Chondrocyte (in vitro differentiated cells): ENCODE results near the gene TBC1D16. TPM values are rescaled to one million over a fixed set of nuclear protein-coding genes. Genes with fewer than 3 reads are reported as not detected.
"Not testable (repeated sequence)": the region's sequence is repeated elsewhere in the genome, so short reads cannot be mapped to it uniquely, and the experiment has no call there.

Experiments used
- DNase-seq: peaks from one replicate; pipeline ENCODE4 v3.0.0; 2021; ENCODE audit warnings: mixed read lengths, low spot score
- H3K27ac Mint-ChIP-seq: one replicate; pipeline ENCODE4 v1.8.0; 2021; ENCODE audit warnings: mild to moderate bottlenecking, moderate library complexity, mixed read lengths; ENCODE audit not compliant: unreplicated experiment
- H3K27me3 Mint-ChIP-seq: 2 replicates; pipeline ENCODE4 v1.8.0; 2021; ENCODE audit warnings: low read depth, mixed read lengths
- H3K36me3 Mint-ChIP-seq: 2 replicates; pipeline ENCODE4 v1.8.0; 2021; ENCODE audit warnings: low read depth, mixed read lengths
- H3K4me1 Mint-ChIP-seq: 2 replicates; pipeline ENCODE4 v1.8.0; 2021; ENCODE audit warnings: low read depth, mild to moderate bottlenecking, mixed read lengths
- H3K4me3 Mint-ChIP-seq: one replicate; pipeline ENCODE4 v1.8.0; 2021; ENCODE audit warnings: mild to moderate bottlenecking, moderate library complexity, mixed read lengths; ENCODE audit not compliant: unreplicated experiment
- H3K9me3 Mint-ChIP-seq: 2 replicates; pipeline ENCODE4 v1.8.0; 2021; ENCODE audit warnings: low read depth, mixed read lengths
- total RNA-seq: library from RNA; stranded (reverse); gene quantifications from 3 replicates; pipeline ENCODE4 v1.2.1, GENCODE V29; 2021
- TF ChIP-seq, protein P1 (sequence below): fragments of 200-600 bp; sonication (generic); IDR thresholded peaks from 2 replicates; pipeline ENCODE4 v1.5.0; 2021; ENCODE audit warnings: antibody characterized with exemption, mild to moderate bottlenecking, moderate library complexity

Gene TBC1D16
- total RNA-seq, 1 donor from 2014 or later = 51.4 TPM

DNA sequence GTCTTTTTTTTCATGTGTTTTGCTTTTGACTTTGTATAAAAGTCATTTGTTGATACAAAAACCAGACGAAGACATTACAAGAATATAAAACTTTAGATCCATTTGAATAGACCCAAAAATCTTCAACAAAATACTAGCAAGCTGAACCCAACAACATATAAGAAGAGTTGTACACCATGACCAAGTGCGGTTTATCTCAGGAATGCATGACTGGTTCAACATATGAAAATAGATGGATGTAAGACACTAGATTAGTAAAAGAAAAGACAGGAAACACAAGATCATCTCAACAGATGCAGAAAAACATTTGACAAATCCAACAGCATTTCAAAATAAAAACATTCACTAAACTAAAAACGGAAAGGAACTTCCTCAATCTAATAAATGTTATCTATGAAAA is 69.0 kb downstream of the TBC1D16 start:
- Mint-ChIP-seq H3K36me3 (peaks cover 3% of the 10 kb centered on the region), H3K27ac (no peak overlapping the region)
- no peak for DNase-seq

DNA sequence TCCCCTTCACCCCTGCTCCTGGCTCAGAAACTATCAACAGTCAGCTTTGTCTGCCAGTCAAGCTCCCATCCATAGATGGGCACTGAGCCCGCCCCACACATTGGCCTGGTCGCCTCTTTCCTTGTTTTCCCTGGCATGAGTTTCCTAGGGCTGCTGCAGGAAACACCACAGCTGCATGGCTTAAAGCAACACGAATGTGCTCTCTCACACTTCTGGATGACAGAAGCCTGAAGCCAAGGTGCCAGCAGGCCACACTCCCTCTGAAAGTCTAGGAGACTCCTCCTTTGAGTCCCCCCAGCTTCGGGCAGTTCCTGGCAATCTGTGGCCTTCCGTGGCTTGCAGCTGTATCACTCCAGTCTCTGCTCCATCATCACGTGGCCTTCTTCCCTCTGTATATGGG is 69.9 kb downstream of the TBC1D16 start:
- H3K4me3 Mint-ChIP-seq = no peak overlapping the region
- peak overlapping the region; percentile 83 for H3K27ac Mint-ChIP-seq
- peak; percentile 66 for DNase-seq
- no peaks in the 10 kb centered on the region for H3K27me3 Mint-ChIP-seq
- peaks cover 21% of the 10 kb centered on the region for H3K4me1 Mint-ChIP-seq
- TF ChIP-seq, protein P1, sequence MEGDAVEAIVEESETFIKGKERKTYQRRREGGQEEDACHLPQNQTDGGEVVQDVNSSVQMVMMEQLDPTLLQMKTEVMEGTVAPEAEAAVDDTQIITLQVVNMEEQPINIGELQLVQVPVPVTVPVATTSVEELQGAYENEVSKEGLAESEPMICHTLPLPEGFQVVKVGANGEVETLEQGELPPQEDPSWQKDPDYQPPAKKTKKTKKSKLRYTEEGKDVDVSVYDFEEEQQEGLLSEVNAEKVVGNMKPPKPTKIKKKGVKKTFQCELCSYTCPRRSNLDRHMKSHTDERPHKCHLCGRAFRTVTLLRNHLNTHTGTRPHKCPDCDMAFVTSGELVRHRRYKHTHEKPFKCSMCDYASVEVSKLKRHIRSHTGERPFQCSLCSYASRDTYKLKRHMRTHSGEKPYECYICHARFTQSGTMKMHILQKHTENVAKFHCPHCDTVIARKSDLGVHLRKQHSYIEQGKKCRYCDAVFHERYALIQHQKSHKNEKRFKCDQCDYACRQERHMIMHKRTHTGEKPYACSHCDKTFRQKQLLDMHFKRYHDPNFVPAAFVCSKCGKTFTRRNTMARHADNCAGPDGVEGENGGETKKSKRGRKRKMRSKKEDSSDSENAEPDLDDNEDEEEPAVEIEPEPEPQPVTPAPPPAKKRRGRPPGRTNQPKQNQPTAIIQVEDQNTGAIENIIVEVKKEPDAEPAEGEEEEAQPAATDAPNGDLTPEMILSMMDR = no peak
- peaks cover 4% of the 10 kb centered on the region for H3K9me3 Mint-ChIP-seq
- no peaks in the 10 kb centered on the region for H3K36me3 Mint-ChIP-seq

More for the DNA sequence above, 69.0 kb downstream of the TBC1D16 start:
- H3K27me3 Mint-ChIP-seq = no peaks in the 10 kb centered on the region
- TF ChIP-seq, protein P1 = no peak
- no peaks in the 10 kb centered on the region for H3K9me3 Mint-ChIP-seq
- H3K4me3 Mint-ChIP-seq = no peak overlapping the region
- peaks cover 16% of the 10 kb centered on the region for H3K4me1 Mint-ChIP-seq

- peaks cover 25% of the 10 kb centered on the region for H3K4me1 Mint-ChIP-seq
- not testable (repeated sequence) for H3K36me3 Mint-ChIP-seq, H3K4me3 Mint-ChIP-seq, H3K9me3 Mint-ChIP-seq, H3K27me3 Mint-ChIP-seq, DNase-seq, H3K27ac Mint-ChIP-seq
These were observed 73.2 kb downstream of the TBC1D16 start for GRCh38 chr17:79962467-79962866.

GRCh38 chr17:79961567-79961966 is 74.1 kb downstream of the TBC1D16 start:
- not testable (repeated sequence) for H3K36me3 Mint-ChIP-seq, H3K4me3 Mint-ChIP-seq, H3K27ac Mint-ChIP-seq, H3K9me3 Mint-ChIP-seq, H3K27me3 Mint-ChIP-seq
- DNase-seq = peak; percentile 30
- H3K4me1 Mint-ChIP-seq = peaks cover 31% of the 10 kb centered on the region

- peaks cover 29% of the 10 kb centered on the region for H3K4me1 Mint-ChIP-seq
- H3K4me3 Mint-ChIP-seq = no peak overlapping the region
These were observed 74.7 kb downstream of the TBC1D16 start for GRCh38 chr17:79960788-79961522.

DNA sequence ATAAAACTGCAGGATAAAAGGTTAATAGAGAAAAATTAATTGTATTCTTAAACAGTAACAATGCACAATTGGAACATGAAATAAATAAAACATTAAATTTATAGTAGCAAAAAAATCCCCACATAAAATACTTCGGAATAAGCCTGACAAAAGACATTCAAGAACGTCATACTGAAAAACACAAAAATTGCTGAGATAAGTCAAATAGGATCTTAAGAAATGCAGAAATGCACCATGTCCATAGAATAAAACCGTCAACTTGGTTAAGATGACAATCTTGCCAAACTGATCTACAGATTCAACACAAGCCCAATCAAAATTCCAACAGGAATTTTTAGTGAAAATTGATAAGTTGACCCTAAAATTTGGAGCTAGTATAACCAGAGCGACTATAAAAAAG is 76.6 kb downstream of the TBC1D16 start:
- H3K36me3 Mint-ChIP-seq = no peaks in the 10 kb centered on the region
- TF ChIP-seq, protein P1 = no peak
- no peaks in the 10 kb centered on the region for H3K27me3 Mint-ChIP-seq
- peaks cover 42% of the 10 kb centered on the region for H3K4me1 Mint-ChIP-seq
- H3K27ac Mint-ChIP-seq = no peak overlapping the region
- DNase-seq = no peak
- peaks cover 4% of the 10 kb centered on the region for H3K9me3 Mint-ChIP-seq
- no peak overlapping the region for H3K4me3 Mint-ChIP-seq

More at GRCh38 chr17:79960788-79961522, 74.7 kb downstream of the TBC1D16 start:
- no peak for DNase-seq
- Mint-ChIP-seq H3K27ac (no peak overlapping the region), H3K27me3 (no peaks in the 10 kb centered on the region), H3K9me3 (peaks cover 4% of the 10 kb centered on the region), H3K36me3 (no peaks in the 10 kb centered on the region)
- TF ChIP-seq, protein P1 = no peak
